Measurements from ENCODE around the gene SYNJ2.
A peak's percentile ranks its signal among the peaks of the same experiment; 100 is the strongest.

Gene SYNJ2

DNA sequence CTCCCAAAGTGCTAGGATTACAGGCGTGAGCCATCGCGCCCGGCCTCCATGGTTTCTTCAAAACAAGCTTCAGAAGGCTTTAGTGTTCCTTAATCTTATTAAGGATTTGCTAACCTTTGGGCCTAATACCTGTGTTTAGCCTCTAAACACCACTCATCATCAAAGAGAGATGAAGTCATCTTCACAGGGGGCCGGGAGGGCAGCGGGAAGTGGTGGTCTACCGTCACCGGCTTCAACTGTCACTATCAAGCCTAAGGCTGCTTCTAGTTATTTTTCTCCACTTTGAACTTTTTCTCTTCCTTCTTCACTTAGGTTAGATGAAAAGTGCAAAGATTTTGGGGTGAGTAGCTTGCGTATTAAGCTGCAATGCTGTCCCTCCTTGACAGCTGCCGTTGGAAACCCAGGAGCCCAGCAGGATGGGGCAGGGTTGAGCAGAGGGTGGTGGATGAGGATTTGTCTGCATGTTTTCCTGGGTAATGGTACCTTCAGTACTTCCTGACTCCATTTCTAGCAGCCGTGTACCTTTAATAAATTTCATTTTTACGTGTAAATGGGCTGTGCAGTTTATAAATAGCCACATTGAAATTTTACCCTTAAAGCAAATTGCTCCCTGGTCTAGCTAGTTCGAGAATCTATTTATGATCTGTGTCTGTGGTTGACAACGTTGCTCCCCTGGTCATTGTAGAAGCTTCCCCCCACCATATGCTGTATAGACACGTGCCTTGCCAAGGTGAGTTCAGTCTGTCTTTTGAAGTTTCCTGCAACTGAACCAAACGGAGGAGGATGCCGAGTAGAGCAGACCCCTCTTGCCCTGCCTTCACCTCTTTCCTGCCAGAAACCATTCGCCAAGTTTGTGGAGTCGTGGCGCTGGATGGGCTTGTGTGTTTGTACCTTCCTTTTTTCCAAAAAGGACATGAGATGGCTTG, 64.8 kb downstream of the SYNJ2 start:
- no peak for DNase-seq
- in situ Hi-C loops (cut with HindIII; ENCODE audit: low pct_ligation_motif_present, low pct_unique_long_range_greater_than_20kb, low sequenced_read_pairs): no loop called here

- in situ Hi-C loops (cut with HindIII; ENCODE audit: low pct_ligation_motif_present, low pct_unique_long_range_greater_than_20kb, low sequenced_read_pairs): no loop called here
- no peak for DNase-seq
Measured at GRCh38 chr6:158047127-158047518, 65.5 kb downstream of the SYNJ2 start.

- DNase-seq: no peak
- in situ Hi-C loops (cut with HindIII; ENCODE audit: low pct_ligation_motif_present, low pct_unique_long_range_greater_than_20kb, low sequenced_read_pairs): no loop called here
Measured at GRCh38 chr6:158047563-158048323, 66.1 kb downstream of the SYNJ2 start.

DNA sequence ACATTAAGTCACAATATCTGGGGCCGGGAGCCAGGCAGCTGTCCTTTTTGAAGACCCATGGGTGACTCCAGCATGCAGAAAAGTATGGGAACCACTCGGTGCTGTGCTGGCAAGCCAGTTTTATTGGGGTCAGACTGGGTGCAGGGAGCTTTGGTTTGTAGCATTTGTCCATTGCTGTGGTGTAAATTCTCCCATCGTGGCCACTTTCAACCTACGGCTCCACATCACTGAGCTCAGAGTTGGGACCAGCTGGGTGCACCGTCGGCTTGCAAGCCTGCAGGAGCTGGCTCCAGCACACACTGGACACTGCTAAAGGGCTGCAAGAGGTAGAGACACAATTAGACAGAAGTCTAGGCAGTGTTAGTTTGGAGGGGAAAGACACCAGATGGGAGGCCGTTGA, 66.9 kb downstream of the SYNJ2 start:
- no peak for DNase-seq
- in situ Hi-C loops (cut with HindIII; ENCODE audit: low pct_ligation_motif_present, low pct_unique_long_range_greater_than_20kb, low sequenced_read_pairs): no loop called here

- in situ Hi-C loops (cut with HindIII; ENCODE audit: low pct_ligation_motif_present, low pct_unique_long_range_greater_than_20kb, low sequenced_read_pairs): no loop called here
- DNase-seq: no peak
Measured at GRCh38 chr6:158049055-158050028, 67.7 kb downstream of the SYNJ2 start.

DNA sequence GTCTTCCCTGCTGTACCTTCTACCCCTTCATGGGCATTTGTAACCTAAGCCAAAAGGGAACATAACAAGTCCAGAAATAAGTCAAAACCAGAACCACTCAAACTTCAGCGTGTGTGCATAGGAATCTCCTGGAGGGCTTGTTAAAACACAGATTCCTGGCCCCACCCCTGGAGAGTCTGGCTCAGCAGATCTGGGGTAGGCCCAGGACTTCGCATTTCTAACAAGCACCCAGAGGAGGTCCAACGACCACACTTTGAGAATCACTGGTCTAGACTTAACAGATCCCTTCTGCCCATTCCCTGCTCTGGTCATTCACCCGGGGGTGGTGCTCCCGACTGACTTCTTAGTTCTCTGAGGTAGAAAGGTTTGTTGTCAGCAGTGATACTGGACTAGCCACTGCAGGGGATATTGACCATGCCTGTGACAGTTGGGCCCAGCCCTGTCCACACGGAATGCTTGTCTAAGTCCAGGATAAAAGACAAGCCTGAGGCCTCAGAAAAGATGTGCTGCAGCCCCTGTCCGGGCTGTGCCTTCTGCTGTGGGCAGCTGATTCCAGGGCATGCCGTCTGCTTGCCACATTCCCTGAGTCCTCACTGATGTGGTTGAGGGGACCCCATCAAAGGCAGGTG, 68.6 kb downstream of the SYNJ2 start:
- no peak for DNase-seq
- in situ Hi-C loops (cut with HindIII; ENCODE audit: low pct_ligation_motif_present, low pct_unique_long_range_greater_than_20kb, low sequenced_read_pairs): no loop called here

DNA sequence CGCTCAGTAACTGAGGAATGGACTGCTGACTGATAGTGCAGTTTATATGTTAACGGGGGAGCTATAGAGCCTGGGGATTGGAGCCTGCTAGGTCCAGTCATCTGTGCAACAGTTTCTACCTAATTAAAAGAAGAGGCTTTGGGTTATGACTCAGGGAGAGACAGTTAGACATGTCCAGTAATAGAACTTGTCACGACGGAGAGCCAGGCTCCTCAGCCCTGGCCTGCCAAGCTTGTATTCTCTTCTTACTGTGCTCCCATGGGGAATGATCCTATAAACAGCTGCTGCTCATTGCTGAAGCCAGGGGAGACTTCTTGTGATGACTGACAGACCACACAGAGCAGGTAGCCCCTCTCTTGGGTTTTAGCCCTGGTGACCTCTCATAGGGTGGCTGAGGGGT, 69.3 kb downstream of the SYNJ2 start:
- no peak for DNase-seq
- in situ Hi-C loops (cut with HindIII; ENCODE audit: low pct_ligation_motif_present, low pct_unique_long_range_greater_than_20kb, low sequenced_read_pairs): no loop called here

GRCh38 chr6:158051968-158052367, 70.3 kb downstream of the SYNJ2 start:
- no peak for DNase-seq
- in situ Hi-C loops (cut with HindIII; ENCODE audit: low pct_ligation_motif_present, low pct_unique_long_range_greater_than_20kb, low sequenced_read_pairs): no loop called here

DNA sequence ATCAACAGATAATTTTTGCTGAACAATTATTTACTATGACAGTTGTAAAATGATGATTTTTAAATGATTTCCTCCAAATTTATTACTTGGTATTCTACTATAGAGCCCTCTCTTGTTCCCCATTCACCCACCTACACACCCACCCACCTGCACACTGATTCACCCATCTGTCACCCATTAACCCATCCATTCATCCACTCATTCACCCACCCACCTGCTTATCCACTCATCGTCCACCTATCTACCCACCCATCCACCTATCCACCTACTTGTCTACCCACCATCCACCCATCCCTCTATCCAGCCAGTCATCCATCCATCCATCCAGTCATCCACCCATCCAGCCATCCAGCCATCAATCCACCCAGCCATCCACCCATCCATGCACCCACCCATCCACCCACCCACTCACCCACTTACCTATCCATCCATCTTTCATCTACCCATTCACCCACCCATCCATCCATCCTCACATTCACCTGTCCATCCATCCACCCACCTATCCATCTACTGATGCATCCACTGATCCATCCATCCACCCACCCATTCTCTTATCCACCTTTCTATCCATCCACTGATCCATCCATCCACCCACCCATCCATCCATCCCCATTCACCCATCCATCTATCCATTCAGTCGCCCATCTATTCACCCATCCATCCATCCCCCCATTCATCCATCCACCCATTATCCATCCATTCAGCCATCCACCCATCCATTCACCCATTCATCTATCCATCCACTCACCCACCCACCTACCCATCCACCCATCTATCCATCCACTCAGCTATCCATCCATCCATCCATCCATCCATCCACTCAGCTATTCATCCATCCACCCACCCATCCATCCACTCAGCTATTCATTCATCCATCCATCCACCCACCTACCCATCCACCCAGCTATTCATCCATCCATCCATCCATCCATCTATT, 72.0 kb downstream of the SYNJ2 start:
- in situ Hi-C loops (cut with HindIII; ENCODE audit: low pct_ligation_motif_present, low pct_unique_long_range_greater_than_20kb, low sequenced_read_pairs): no loop called here
- no peak for DNase-seq

DNA sequence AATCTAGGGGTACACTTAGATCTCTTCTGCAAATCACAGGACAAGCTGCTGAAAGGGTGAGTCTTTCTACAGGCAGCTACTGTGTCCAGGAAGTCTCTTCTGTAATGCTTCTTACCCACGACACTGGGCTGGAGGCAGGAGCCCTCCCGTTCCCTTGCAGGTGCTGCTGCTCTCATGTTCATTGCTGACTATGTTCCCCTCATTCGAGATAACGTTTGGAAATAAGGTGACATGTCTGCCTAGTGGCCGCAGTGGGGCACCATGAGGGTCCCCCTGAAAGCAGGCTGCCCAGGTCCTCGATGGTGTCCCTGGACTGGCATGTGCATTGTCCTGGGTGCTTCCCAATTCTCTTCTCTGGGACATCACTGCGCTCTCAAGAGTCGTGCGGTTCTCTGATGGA, 74.7 kb downstream of the SYNJ2 start:
- DNase-seq: no peak
- in situ Hi-C loops (cut with HindIII; ENCODE audit: low pct_ligation_motif_present, low pct_unique_long_range_greater_than_20kb, low sequenced_read_pairs): no loop called here

- in situ Hi-C loops (cut with HindIII; ENCODE audit: low pct_ligation_motif_present, low pct_unique_long_range_greater_than_20kb, low sequenced_read_pairs): no loop called here
- no peak for DNase-seq
Measured at GRCh38 chr6:158056804-158057203, 75.1 kb downstream of the SYNJ2 start.

- in situ Hi-C loops (cut with HindIII; ENCODE audit: low pct_ligation_motif_present, low pct_unique_long_range_greater_than_20kb, low sequenced_read_pairs): no loop called here
- peak; percentile 84 for DNase-seq
Measured at GRCh38 chr6:158057213-158057987, 75.7 kb downstream of the SYNJ2 start.

DNA sequence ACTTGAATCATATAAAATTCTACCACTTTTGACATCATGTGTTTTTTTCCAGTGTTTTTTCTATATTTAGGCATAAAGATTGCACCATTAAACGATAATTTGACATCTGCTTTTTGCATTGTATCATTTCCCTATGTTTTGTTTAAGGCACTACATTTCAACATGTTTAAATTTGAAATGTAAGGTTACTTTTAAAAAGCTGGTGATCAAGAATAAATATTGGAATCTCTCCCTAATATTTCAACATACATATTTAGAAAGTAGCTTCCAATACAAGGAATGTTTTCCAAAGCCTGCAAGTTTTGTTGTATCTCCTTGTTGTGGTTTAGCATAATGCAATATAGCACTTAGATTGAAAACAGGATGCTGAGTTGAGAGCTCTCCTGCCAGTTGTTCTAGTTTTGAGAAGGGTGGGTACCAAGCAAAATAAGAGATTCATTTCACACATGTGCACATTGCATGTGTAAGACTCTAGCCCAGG, 76.5 kb downstream of the SYNJ2 start:
- in situ Hi-C loops (cut with HindIII; ENCODE audit: low pct_ligation_motif_present, low pct_unique_long_range_greater_than_20kb, low sequenced_read_pairs): no loop called here
- no peak for DNase-seq

DNA sequence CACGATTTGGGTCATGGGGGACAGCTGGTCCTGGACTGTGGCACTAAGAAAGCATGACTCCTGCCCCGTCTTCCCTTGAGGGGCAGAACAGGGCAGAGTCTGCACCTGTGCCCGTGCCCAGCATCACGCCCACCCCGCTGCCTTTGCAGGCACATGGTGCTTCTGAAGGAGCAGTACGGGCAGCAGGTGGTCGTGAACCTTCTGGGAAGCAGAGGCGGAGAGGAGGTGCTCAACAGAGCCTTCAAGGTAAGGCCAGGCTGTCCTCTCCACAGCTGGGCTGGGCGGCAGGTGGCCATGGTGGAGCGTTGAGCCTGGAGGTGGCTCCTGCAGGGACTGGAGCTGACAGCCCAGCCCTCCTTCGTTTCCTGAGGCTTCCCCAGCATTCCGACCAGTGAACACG, 77.4 kb downstream of the SYNJ2 start:
- in situ Hi-C loops (cut with HindIII; ENCODE audit: low pct_ligation_motif_present, low pct_unique_long_range_greater_than_20kb, low sequenced_read_pairs): no loop called here
- no peak for DNase-seq

DNA sequence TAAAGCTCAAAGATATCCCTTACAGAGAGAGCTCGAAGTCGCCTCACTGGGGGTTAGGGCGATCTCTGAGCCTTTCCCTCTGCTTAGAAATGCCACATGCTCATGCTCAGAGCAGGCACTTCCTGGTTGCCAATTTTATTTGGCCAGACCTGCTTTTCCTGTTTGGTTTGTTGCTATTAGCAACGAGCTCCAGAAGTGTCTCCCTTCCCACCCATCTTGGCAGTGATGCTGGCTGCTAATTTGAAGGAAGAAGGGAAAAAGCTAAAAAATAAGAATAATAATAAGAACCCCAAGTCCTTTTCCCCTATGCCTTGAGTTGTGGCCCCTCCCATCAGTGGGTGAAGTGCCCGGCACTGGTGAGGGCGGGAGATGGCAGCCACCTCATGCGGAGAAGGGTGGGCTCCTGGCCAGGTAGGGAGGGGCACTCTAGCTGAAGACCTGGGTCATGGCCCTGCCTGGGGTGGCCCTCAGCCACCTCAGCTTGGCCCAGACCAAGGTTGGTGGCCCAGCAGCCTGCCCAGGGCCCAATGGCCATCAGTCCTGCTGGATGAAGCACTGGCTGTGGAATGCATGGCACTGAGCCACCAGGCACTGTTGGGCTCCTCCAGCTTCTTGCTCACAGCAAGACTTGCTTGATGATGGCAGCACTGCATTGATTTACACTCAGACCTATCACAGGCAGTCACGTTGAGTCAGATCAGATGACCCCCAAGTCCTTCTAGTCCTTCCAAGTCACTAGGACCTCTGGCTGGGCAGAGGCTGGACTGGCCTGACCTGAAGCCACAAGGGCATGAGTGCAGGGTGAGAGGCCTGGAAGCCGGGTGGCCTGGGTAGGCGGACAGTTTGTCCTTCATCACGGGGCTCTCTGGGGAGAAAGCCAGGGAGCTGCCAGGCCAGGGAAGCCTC, 79.0 kb downstream of the SYNJ2 start:
- in situ Hi-C loops (cut with HindIII; ENCODE audit: low pct_ligation_motif_present, low pct_unique_long_range_greater_than_20kb, low sequenced_read_pairs): no loop called here

DNA sequence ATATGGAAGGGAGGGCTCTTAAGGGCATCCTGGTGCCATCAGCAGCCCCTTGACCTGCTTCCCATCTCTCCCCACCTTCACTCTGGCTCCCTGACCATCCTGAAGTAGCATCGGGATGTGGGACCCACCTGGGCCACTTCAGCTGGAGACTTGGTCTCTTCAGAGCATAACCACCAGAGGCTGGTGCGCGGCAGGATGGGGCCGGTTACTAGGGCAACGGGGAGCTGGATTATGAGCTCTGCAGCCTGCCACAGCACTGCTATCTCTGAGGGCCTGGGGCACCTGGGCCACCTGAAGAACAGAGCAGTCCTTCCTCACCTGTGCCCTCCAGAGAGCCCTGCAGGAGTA, 79.7 kb downstream of the SYNJ2 start:
- no peak for DNase-seq
- in situ Hi-C loops (cut with HindIII; ENCODE audit: low pct_ligation_motif_present, low pct_unique_long_range_greater_than_20kb, low sequenced_read_pairs): no loop called here

More for the DNA sequence above, 79.0 kb downstream of the SYNJ2 start:
- peak; percentile 53 for DNase-seq

All from ACHN (cell line).